Effector CD4-positive, alpha-beta T cell (primary cell): ENCODE results near the gene PSMD3.
"Not testable (repeated sequence)": the region's sequence is repeated elsewhere in the genome, so short reads cannot be mapped to it uniquely, and the experiment has no call there.

Experiments used
- DNase-seq: peaks from one replicate; pipeline ENCODE4 v3.0.0-alpha.2; 2020

The PSMD3 gene

GRCh38 chr17:39997543-39997942, 16.9 kb downstream of the PSMD3 start:
- DNase-seq, result no peak

GRCh38 chr17:39999067-39999466, 18.5 kb downstream of the PSMD3 start:
- DNase-seq, result no peak

GRCh38 chr17:40000161-40000560, 19.6 kb downstream of the PSMD3 start:
- no peak for DNase-seq

- not testable (repeated sequence) for DNase-seq
Measured at GRCh38 chr17:40001335-40001734, 20.7 kb downstream of the PSMD3 start.

- DNase-seq, result no peak
Measured at GRCh38 chr17:40004072-40004471, 23.5 kb downstream of the PSMD3 start.

- DNase-seq, result no peak
Measured at GRCh38 chr17:40004712-40005111, 24.1 kb downstream of the PSMD3 start.

- DNase-seq, result no peak
Measured at GRCh38 chr17:40005520-40005919, 24.9 kb downstream of the PSMD3 start.

GRCh38 chr17:40010946-40011500, 30.4 kb downstream of the PSMD3 start:
- DNase-seq, result not testable (repeated sequence)

- DNase-seq, result not testable (repeated sequence)
Measured at GRCh38 chr17:40012017-40012647, 31.5 kb downstream of the PSMD3 start.

GRCh38 chr17:40014375-40014980, 33.9 kb downstream of the PSMD3 start:
- no peak for DNase-seq

GRCh38 chr17:40015005-40015997, 34.7 kb downstream of the PSMD3 start, which contains the start of gene CSF3:
TSS of gene CSF3 (plus strand) at chr17:40015440. CDS start at chr17:40015475, 35 bp downstream.
- DNase-seq, result no peak

GRCh38 chr17:40015998-40016985, 35.7 kb downstream of the PSMD3 start:
- no peak for DNase-seq

- no peak for DNase-seq
Measured at GRCh38 chr17:40017422-40018080, 36.9 kb downstream of the PSMD3 start.

GRCh38 chr17:40018211-40019121, 37.9 kb downstream of the PSMD3 start:
- DNase-seq, result no peak

- DNase-seq, result no peak
Measured at GRCh38 chr17:40019140-40019991, 38.8 kb downstream of the PSMD3 start.

GRCh38 chr17:40020146-40020545, 39.5 kb downstream of the PSMD3 start:
- DNase-seq, result no peak

- no peak for DNase-seq
Measured at GRCh38 chr17:40021451-40021971, 40.9 kb downstream of the PSMD3 start.

GRCh38 chr17:40022497-40022896, 41.9 kb downstream of the PSMD3 start:
- DNase-seq, result no peak
